Bone marrow (tissue), 2 donors: ENCODE results near the gene SCUBE3.

Experiments used
- DNase-seq, 2 donors: peaks; one replicate each; lab custom pipeline; 2025; lab: John Stamatoyannopoulos, UW

SCUBE3 gene

DNA sequence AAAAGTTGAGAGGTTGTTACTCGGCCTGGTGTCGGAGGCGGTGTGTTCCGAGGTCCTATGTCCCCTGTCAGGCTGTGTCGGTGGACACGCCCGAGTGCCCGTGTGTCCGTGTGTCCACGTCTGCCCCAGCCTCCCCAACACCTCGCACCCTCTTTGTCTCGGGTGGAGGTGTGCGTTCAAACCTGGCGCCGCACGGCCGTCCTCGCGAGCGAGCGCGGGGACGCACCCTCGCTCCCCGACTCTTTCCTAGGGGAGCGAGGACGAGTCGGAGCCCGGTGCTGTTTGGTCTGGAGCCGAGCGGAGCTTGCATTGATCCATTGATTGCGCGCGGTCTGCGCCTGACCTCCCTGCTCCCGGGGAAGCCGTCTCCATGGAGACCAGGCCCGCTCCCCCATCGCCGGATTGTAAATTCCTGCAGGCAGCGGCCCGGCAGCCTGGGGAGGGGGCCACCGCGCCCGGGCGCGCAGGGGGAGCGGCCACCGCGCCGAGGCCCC is 411 bp upstream of the SCUBE3 start:
- no peak for DNase-seq

- DNase-seq: no peak
Measured at GRCh38 chr6:35214869-35215664, 1.3 kb downstream of the SCUBE3 start.

- DNase-seq: no peak
Measured at GRCh38 chr6:35215665-35216411, 2.1 kb downstream of the SCUBE3 start.

GRCh38 chr6:35216412-35216732 is 2.6 kb downstream of the SCUBE3 start:
- no peak for DNase-seq

DNA sequence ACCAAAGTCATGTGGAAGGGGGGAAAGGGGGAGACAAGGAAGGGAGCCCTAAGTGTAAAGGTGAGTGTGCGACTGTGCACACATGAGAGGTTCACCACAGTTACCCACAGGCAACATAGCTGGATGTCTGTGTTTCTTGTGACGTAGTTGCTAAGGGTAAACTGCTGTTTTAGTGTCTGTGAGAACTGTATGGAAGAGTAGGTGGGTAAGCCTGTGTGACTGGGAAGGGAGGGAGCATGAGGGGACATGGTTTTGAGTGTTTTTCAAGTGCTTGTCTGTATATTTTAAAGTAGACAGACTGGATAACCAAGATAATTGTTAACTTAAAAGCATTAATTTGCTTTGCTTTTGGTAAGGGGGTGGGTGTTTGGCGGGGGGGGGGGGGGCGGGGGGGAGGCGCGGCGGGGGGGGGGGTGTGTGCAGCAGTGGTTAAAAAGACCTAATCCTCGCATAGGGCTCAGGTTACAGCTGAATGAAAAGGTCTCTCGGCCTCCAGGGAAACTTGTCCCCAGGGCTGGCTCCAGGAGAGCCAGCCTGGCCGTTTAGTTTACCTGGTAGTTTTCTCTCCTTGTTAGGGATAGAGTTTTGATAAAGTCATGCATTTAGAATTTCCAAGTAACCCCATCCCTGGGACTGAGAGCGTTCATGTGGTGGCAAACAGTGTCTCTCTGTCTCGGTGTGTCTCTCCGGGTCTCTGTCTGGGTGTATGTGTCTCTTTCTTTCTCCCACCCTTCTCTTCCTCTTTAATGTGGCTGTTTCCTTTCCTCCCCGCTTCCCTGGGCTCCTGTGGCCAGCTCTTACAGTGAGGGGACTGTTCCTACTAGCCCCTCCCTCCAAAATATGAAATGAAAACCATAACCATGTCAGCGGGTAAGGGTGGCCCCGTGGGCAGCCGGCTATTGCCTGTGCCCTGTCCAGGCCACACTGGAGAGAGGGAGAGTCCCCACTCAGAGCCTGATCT is 3.4 kb downstream of the SCUBE3 start:
- DNase-seq: no peak

GRCh38 chr6:35218021-35218420 is 4.3 kb downstream of the SCUBE3 start:
- peak in 1 of 2 donors; percentile 0 for DNase-seq

GRCh38 chr6:35218456-35218855 is 4.7 kb downstream of the SCUBE3 start:
- no peak for DNase-seq

- DNase-seq: no peak
Measured at GRCh38 chr6:35219683-35220326, 6.0 kb downstream of the SCUBE3 start.

GRCh38 chr6:35220711-35221110 is 7.0 kb downstream of the SCUBE3 start:
- DNase-seq: no peak

DNA sequence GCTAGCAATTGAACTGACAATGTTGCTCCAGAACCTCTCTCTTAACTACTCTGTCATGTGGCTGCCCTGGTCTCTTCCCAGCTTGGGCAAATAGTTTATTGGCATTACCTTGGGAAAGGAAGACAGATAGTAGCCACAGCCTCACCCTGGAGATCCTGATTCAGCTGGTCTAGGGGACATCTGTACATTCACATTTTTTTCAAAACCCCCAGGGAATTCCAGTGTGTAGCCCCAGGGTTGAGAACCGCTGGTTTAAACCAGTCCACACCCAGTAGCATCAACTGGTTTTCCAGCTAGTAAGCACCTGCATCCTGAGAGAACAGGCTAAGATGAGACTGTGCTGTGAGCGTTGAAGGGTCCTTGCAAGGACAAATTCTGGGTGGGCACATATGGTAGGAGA is 9.6 kb downstream of the SCUBE3 start:
- DNase-seq: no peak

- DNase-seq: no peak
Measured at GRCh38 chr6:35224720-35225119, 11.0 kb downstream of the SCUBE3 start.

GRCh38 chr6:35228481-35228880 is 14.7 kb downstream of the SCUBE3 start:
- no peak for DNase-seq

DNA sequence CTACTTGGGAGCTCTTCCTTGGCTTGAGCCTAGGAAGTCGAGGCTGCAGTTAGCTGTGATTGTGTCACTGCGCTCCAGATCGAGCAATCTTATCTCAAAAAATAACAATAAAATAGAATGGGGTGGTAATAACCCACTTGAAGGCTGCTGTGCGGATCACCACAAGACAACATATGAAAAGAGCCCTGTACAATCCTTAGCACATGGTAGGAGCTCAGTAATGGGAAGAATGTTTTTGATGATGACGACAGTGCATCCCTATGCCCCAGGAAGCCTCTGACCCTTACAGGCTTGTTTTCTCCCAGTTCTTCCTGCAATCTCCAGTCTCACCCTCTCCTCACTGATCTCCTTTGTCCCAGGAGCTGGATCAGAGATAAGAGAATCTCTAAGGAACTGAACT is 15.5 kb downstream of the SCUBE3 start:
- no peak for DNase-seq

- DNase-seq: no peak
Measured at GRCh38 chr6:35230498-35230897, 16.7 kb downstream of the SCUBE3 start.

DNA sequence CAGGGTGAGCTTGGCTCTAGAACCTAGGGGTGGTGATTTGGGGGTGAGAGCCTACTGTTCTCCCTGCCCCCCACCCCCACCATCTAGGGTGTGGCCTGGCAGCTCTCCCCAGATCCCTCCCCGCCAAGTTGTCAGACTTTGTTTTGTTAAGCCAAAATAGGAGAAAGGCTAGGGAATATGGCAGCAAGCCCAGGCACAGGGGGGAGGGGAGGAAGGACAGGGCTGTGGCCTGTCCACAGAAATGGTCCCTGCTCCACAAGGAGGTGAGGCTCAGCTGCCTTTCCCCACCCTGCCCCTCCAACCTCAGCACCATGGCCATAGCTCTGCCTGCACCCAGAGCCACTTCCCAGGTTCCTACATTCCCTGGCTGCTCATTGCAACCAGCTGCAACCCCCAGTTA is 17.2 kb downstream of the SCUBE3 start:
- no peak for DNase-seq

DNA sequence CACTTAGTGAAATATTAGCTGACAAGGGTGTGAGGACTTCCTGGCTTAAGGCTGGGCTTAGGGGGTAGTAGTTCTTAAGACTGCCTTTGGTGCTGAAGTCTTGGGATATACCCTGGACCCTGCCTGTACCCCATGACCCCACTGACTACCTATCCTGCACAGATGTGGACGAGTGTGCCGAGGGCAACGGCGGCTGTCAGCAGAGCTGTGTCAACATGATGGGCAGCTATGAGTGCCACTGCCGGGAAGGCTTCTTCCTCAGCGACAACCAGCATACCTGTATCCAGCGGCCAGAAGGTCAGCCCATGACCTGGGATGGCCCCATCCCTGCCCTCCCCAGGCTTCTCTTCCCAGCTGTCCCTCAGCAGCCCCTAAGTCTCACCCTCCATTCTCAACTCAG is 17.8 kb downstream of the SCUBE3 start:
- DNase-seq: no peak

DNA sequence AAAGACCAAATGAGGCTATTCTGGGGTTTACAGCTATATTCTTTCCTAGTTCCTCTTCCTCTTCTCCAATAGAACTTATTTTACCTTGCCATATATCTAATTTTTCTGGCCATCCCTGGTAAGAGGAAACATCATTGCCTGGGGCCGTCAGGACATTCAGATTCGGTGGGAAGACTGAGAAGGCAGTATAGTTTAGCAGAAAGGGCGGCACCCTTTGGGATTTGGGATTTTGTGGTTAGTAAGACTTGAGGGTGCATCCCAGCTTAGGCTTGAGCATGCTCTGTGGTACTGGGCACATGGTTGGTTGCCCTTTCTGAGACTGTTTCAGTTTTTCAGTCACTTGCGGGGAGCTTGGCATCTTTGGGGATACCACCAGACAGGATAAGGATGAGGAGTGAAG is 21.1 kb downstream of the SCUBE3 start:
- DNase-seq: no peak

DNA sequence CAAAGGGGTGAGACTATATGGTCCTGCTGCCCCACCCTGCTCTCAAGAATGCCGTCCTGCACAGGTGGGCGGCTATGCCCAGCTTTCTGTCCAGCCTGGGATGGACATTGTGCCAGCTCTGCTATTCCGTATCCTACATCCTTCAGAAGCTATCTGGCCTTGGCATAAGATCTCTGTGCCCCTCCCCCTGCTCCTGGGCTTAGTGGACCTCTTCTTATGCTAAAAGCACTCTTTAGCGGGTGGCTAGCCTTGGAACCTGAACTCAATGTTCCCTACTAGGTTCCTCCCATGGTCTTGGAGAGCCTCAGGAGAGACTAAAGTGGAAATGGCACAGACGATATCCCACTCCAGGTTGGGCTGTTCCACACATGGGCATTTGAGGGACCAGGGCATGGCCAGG is 22.5 kb downstream of the SCUBE3 start:
- no peak for DNase-seq

DNA sequence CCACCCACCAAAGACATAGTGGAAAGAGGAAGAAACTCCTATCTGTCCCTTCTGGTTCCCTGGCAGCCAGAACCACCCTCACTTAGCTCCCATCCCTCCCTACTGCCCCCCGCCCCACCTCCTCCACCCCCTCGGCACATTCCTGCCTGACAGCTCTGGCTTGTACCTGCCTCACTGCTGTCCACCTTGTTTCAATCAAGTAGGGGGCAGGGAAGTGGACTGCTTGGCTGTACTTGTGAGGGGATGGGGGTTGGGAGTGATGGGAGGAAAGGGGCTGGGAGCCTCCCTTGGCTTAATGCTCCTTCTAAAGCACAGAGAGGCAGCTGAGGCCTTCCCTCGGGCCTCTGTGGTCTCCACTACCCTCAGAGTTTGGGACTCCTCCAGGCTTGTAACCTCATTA is 23.7 kb downstream of the SCUBE3 start:
- no peak for DNase-seq

- DNase-seq: no peak
Measured at GRCh38 chr6:35238843-35239289, 25.1 kb downstream of the SCUBE3 start.

DNA sequence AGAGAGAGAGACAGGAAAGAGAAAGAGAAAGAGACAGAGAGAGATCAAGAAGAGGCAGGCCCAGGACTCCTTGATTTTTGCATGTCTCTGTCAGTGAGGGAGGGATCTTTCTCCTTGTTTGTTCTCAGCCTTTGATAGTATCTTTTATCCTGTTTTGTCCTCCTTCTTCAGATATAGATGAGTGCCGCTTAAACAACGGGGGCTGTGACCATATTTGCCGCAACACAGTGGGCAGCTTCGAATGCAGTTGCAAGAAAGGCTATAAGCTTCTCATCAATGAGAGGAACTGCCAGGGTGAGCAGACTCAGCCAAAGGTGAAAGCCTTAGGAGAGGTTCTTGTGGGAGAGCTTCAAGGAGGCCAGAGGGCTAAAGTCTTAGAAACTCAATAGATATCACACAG is 25.8 kb downstream of the SCUBE3 start:
- no peak for DNase-seq
